Mesenteric fat pad (tissue), 1 donor: ENCODE data around the gene NDUFV2. TPM values are rescaled to one million over a fixed set of nuclear protein-coding genes. Genes with fewer than 3 reads are reported as not detected.
"Not testable (repeated sequence)": the region's sequence is repeated elsewhere in the genome, so short reads cannot be mapped to it uniquely, and the experiment has no call there.

Source experiments
- DNase-seq: peaks from one replicate; pipeline ENCODE4 v3.0.0-alpha.2; 2020; ENCODE audit warnings: low spot score
- total RNA-seq: library from RNA; stranded (reverse); fragmentation: NEBNext Ultra II Directional; extraction: Animal tissue kit (Norgen Biotek cat#: 25700); gene quantifications from one replicate; pipeline ENCODE4 v1.2.1, GENCODE V29; 2021
- donor health status: DM: yes; HTN: yes; CAD: no.

The NDUFV2 gene
- total RNA-seq, 1 donor from 2014 or later, result 138 TPM

DNA sequence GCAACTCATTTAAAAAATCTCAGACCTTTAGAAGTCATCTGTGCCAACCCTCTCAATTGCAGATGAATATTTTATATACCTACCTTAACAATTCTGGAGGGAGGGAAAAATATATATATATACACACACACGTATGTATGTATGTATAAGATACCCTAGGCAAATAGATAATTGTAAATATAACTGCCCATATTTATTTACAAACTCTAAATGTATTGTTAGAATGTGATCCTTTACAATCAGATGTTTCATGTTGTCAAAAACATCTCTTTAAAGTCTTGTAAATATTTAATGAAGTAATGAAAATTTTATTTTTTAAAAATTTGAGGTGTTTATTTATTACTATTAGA, 45.7 kb downstream of the NDUFV2 start:
- DNase-seq, result no peak

DNA sequence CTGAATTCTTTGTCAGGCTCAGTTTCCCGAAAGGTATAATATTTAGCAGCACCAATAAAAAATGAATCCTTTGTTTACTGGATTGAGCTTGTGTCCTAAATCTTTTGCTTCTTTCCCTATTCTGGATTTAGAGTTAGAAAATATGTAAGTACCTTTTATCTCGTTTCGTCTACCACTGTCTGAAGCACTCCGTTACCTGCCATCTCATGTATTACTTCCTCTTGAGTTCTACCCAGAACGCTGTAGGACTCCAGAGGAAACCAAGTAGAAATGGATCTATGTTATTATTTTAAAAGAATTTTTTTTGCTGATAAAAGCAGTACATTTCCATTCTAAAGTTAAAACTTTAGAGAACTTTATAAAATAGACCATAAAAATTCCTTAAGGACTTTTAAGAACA, 47.6 kb downstream of the NDUFV2 start:
- no peak for DNase-seq

DNA sequence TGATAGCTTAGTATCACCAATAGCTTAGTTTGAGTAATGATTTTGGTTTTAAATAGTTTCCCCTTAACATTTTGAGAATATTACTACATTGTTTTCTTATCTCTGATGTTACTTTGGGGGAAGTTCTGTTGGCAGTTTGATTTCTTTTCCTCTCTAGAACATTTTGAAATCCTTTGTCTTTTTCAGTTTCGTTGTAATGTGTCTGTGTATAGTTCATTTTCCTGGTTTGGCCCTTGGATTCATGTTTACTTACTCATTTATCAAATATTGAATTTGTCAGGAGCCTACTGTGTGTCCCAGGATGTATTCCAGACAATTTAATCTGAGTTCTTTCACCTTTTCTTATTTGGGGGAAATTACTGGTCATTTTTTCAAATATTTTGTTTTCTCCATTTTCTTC, 50.8 kb downstream of the NDUFV2 start:
- no peak for DNase-seq

DNA sequence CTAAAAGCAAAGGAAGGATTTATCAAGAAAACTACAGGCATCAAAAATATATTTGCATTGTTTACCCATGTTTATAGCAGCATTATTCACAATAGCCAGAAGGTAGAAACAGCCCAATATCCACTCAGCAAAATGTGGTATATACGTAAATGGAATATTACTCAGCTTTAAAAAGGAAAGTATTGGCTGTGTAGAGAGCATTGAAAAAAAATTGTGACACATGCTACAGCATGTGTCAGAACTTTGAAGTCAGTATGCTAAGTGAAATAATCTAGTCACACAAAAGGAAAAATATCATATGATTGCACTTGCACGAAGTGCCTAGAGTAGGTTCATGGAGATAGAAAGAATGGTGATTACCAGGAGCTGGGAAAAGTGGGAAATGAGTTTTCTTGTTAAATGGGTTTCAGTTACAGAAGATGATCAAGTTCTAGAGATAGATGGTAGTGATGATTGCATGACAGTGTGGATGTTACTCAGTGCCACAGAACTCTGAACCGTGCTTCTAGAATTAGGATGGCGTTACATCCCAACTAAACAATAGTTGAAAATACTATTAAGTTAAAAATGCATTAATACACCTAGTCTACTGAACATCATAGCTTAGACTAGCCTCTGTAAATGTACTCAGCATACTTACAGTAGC, 54.2 kb downstream of the NDUFV2 start:
- no peak for DNase-seq

DNA sequence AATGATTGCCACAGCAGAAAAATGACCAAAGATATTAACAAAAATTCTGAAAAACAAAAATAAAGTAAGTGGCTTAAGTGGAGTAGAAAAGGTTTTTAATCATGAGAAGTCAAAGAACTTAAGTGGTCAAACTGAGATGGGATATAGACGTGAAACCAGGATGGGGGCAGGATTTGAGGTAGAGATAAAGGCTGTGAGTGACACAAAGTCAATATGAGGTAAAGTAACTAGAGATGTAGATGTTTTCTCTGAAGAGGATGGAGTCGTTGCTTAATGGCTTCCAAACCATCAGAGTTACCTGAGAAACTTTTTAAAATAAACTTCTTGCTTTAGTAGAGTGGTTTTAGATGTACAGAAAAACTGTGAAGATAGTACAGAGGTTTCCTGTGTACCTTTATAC, 55.3 kb downstream of the NDUFV2 start:
- DNase-seq, result no peak

DNA sequence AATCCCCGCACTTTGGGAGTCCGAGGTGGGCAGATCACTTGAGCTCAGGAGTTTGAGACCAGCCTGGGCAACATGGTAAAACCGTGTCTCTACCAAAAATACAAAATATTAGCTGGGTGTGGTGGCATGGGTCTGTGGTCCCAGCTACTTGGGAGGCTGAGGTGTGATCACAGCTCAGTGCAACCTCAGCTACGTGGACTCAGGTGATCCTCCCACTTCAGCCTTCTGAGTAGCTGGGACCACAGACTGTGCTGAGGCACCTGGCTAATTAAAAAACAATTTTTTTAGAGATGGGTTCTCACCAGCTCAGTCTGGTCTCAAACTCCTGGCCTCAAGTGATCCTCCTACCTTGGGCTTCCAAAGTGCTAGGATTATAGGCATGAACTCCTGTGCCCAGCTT, 57.5 kb downstream of the NDUFV2 start:
- DNase-seq, result no peak

DNA sequence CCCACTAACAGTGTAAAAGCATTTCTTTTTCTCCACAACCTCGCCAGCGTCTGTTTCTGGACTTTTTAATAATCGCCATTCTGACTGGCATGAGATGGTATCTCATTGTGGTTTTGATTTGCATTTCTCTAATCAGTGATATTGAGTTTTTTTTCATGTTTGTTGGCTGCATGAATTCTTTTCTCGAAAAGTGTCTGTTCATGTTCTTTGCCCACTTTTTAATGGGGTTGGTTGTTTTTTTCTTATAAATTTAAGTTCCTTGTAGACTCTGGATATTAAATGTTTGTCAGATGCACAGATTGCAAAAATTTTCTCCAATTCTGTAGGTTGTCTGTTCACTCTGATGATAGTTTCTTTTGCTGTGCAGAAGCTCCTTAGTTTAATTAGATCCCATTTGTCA, 60.2 kb downstream of the NDUFV2 start:
- not testable (repeated sequence) for DNase-seq

DNA sequence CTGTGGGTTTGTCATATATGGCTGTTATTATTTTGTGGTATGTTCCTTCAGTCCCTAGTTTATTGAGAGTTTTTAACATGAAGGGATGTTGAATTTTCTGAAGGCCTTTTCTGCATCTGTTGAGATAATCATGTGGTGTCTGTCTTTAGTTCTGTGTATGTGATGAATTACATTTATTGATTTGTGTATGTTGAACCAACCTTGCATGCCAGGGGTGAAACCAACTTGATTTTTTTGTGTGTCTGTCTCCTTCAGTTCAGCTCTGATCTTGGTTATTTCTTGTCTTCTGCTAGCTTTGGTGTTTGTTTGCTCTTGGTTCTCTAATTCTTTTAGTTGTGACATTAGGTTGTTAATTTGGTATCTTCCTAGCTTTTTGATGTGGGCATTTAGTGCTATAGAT, 61.6 kb downstream of the NDUFV2 start:
- not testable (repeated sequence) for DNase-seq

DNA sequence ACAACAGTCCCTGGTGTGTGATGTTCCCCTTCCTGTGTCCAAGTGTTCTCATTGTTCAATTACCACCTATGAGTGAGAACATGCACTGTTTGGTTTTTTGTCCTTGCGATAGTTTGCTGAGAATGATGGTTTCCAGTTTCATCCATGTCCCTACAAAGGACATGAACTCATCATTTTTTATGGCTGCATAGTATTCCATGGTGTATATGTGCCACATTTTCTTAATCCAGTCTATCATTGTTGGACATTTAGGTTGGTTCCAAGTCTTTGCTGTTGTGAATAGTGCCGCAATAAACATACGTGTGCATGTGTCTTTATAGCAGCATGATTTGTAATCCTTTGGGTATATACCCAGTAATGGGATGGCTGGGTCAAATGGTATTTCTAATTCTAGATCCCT, 63.4 kb downstream of the NDUFV2 start:
- not testable (repeated sequence) for DNase-seq

DNA sequence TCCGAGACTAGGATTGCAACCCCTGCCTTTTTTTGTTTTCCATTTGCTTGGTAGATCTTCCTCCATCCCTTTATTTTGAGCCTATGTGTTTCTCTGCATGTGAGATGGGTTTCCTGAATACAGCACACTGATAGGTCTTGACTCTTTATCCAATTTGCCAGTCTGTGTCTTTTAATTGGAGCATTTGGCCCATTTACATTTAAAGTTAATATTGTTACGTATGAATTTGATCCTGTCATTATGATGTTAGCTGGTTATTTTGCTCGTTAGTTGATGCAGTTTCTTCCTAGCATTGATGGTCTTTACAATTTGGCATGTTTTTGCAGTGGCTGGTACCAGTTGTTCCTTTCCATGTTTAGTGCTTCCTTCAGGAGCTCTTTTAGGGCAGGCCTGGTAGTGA, 67.0 kb downstream of the NDUFV2 start:
- not testable (repeated sequence) for DNase-seq

DNA sequence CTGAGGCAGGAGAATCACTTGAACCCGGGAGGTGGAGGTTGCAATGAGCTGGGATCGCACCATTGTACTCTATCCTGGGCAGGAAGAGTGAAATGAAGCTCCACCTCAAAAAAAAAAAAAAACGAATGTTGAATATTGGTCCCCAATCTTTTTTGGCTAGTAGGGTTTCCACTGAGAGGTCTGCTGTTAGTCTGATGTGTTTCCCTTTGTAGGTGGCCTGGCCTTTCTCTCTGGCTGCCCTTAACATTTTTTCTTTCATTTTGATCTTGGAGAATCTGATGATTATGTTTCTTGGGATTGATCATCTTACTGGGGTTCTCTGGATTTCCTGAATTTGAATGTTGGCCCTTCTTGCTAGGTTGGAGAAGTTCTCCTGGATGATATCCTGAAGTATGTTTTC, 69.4 kb downstream of the NDUFV2 start:
- not testable (repeated sequence) for DNase-seq

DNA sequence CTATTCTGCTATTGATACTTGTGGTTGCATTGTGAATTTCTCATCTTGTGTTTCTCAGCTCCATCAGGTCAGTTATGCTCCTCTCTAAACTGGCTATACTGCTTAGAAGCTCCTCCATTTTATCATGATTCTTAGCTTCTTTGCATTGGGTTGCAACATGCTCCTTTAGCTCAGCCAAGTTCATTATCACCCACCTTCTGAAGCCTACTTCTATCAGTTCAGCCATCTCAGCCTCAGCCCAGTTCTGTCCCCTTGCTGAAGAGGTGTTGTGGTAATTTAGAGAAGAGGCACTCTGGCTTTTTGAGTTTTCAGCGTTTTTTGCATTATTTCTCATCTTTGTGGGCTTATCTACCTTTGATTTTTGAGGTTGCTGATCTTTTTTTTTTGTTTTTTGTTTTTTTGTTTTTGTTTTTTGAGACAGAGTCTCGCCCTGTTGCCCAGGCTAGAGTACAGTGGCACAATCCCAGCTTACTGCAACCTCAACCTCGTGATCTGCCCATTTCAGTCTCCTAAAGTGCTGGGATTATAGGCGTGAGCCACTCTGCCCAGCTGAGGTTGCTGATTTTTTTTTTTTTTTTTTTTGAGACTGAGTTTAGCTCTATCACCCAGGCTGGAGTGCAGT, 70.1 kb downstream of the NDUFV2 start:
- no peak for DNase-seq

DNA sequence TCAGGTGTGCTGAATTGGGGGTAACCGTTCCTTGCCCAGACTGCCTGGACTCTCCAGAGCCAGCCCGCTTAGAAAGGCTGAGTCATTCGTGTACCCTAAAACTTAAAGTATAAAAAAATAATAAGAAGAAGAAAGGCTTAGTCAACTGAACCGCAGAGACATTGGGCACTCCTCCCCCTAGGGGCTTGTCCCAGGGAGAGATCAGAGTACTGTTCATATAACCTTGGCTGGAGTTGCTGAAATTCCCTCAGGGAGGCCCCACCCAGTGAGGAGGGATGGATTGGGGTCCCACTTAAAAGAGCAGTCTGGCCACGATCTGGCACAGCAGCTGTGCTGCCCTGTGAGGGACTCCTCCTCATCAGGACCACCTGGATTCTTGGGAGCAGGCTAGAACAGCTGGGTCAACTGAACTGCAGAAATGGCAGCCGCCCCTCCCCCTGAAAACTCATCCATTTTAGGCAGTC, 71.3 kb downstream of the NDUFV2 start:
- DNase-seq, result no peak

DNA sequence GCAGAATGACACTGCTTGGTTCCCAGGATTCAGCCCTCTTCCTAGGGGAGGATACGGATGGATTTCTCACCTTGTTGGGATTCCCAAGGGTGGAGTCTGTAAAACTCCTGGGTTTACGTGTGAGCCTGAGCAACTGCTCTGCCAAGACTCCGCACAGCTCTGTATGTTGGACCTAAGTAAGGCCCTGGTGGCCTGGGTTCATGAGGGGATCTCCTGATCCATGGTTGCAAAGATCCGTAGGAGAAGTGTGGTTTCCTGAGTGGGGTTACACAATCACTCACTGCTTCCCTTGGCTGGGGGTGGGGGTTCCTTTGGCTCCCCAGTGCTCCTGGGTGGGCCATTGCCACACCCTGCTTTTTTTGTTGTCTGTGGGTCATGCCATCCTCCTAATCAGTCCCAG, 71.8 kb downstream of the NDUFV2 start:
- no peak for DNase-seq

DNA sequence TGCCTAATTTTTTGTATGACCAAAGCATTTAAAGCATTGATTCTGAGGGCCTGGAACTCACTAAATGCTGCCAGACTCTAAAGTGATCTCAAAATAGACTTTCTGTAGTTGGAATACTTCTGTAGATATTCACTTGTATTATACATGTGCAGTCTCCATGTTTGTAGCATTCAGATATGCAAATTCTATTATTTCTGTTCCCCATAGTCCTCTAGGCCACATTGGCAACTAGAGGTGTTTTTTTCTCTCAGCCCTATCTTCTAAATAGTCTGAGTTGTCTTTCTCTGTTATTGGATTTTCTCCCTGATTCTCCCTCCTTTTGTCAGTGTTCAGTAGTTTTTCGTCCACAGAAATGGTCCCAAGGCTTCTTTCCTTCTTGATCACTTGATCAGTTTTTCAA, 72.6 kb downstream of the NDUFV2 start:
- no peak for DNase-seq

DNA sequence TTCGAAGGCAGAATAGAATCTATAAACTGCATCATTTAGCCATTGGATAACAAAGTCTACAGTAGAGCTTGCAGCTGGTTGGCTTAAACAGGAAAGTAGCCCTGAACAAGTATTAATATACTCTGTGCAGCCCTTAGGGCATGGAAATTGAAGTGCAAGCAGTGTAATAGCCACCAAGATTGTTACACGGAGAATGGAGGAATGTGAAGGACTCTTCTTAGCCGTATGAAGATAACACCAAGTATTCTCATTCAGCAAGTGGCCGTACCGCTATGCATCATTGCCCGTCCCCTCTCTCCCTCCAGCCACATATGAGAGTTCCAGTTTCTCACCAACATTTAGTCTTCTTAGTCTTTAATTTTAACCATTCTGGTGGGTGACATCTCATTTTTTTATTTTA, 74.5 kb downstream of the NDUFV2 start:
- no peak for DNase-seq

DNA sequence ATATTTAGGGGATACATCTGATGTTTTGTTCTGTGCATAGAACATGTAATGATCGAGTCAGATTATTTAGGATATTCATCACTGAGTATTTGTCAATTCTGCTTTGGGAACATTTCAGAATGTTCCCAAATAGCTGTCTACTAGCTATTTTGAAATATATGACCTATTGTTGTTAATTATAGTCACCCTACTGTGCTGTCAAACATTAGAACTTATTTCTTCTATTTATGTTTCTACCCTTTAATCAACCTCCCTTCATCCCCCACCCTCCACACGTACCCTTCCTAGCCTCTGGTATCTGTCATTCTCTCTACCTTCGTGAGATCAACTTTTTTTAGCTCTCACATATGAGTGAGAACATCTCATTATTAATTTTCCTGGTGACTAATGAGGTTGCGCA, 75.0 kb downstream of the NDUFV2 start:
- DNase-seq, result no peak

DNA sequence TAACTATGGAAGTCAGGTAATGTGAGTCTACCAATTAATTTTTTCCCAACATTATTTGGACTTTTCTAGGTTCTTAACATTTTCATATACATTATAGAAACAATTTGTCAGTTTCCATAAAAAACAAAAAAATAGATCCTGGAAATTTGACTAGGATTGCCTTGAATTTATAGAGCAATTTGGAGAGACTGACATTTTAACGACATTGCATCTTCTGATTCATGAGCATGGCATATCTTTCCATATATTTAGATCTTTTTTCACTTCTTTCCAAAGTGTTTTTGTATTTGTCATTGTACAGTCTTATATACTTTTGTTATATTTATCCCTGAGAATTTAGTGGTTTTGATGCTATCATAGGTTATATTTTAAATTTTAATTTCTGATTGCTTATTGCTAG, 76.1 kb downstream of the NDUFV2 start:
- DNase-seq, result no peak

DNA sequence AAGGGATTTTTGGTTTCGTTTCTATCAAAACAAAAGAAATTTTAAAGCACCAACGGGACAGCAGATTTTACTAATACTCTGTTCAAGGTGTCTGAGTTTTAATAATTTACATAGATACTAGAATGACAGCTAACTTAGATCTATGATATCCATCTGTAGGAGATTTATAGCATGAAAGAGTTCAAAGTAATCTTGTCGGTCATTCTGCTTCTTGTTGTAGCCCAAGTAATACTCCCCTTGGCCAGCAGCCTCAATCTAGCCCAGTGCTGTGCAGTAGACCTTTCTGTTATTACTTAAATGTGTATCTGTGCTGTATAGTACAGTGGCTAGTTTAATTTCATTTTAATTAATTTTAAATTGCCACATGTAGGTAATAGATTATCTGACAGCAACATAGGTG, 78.8 kb downstream of the NDUFV2 start:
- no peak for DNase-seq

DNA sequence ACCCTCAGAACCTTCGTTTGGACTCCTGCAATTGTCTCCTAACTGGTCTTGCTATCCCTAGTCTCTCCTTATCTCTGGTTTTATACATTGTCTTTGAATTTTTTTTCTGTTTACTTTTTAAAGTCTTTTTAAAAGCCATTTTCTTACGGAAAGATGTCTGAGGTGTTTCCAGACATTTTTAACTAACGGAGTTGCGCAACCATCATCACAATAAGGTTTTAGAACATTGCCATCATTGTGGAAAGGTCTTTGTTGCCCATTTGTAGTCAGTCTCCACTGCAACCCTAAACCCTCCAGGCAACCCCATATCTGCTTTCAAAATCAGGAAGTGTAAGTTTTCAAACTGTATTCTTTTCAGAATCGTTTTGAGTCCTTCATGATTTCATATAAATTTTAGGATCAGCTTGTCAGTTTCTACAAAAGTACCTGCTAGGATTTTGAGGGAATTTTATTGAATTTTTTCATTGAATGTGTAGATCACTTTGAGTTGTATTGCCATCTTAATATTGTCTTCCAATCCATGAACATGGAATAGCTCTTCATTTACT, 80.4 kb downstream of the NDUFV2 start:
- no peak for DNase-seq
